Suprapubic skin (tissue), 3 donors: ENCODE results near the gene INPP5A.

Experiments
- CTCF ChIP-seq, 2 donors: fragments of 200-600 bp in 1 of 2; fragments of 450-650 bp in 1 of 2; sonication (generic) in 1 of 2; IDR thresholded peaks; one replicate each; pipeline ENCODE4 v1.5.1; 2016 to 2019; ENCODE audit warnings: antibody characterized with exemption in 2 of 2, mild to moderate bottlenecking in 1 of 2, moderate library complexity in 1 of 2
- POLR2AphosphoS5 ChIP-seq, 3 donors: sonication (generic); formaldehyde crosslinking; IDR thresholded peaks; one replicate each; pipeline ENCODE4 v1.6.1; 2017; ENCODE audit warnings: antibody characterized with exemption in 3 of 3

GRCh38 chr10:132521466-132522102 lies 16.0 kb upstream of the INPP5A start:
- TF ChIP-seq CTCF (IDR thresholded peaks at IDR 0.05) (no peak), POLR2AphosphoS5 (IDR thresholded peaks at IDR 0.05) (no peak)
